GM18511 (cell line): ENCODE data around the gene PNPLA7.
"Not testable (repeated sequence)": the region's sequence is repeated elsewhere in the genome, so short reads cannot be mapped to it uniquely, and the experiment has no call there.

ENCODE experiments used
- ATAC-seq: cut with Tn5 transposase; IDR thresholded peaks from one replicate; pipeline ENCODE4 v1.9.1; 2021; ENCODE audit warnings: mild to moderate bottlenecking, moderate library complexity; ENCODE audit not compliant: unreplicated experiment

The PNPLA7 gene

GRCh38 chr9:137516144-137516917 lies 33.9 kb downstream of the PNPLA7 start:
- no peak for ATAC-seq

GRCh38 chr9:137515338-137515724 lies 34.9 kb downstream of the PNPLA7 start:
- no peak for ATAC-seq

- ATAC-seq, result no peak
Measured at GRCh38 chr9:137514691-137515337, 35.4 kb downstream of the PNPLA7 start.

GRCh38 chr9:137513801-137514570 lies 36.2 kb downstream of the PNPLA7 start:
- not testable (repeated sequence) for ATAC-seq

- not testable (repeated sequence) for ATAC-seq
Measured at GRCh38 chr9:137513136-137513535, 37.1 kb downstream of the PNPLA7 start.

- ATAC-seq, result no peak
Measured at GRCh38 chr9:137511758-137512463, 38.3 kb downstream of the PNPLA7 start.

GRCh38 chr9:137511126-137511525 lies 39.1 kb downstream of the PNPLA7 start:
- ATAC-seq, result not testable (repeated sequence)

- no peak for ATAC-seq
Measured at GRCh38 chr9:137509198-137509597, 41.0 kb downstream of the PNPLA7 start.

GRCh38 chr9:137506702-137507171 lies 43.5 kb downstream of the PNPLA7 start:
- ATAC-seq, result no peak

GRCh38 chr9:137506274-137506673 lies 43.9 kb downstream of the PNPLA7 start:
- no peak for ATAC-seq

- no peak for ATAC-seq
Measured at GRCh38 chr9:137505421-137506140, 44.6 kb downstream of the PNPLA7 start.

GRCh38 chr9:137504432-137504777 lies 45.8 kb downstream of the PNPLA7 start:
- ATAC-seq, result no peak

GRCh38 chr9:137502008-137502911 lies 47.9 kb downstream of the PNPLA7 start:
- no peak for ATAC-seq

GRCh38 chr9:137501457-137501856 lies 48.7 kb downstream of the PNPLA7 start:
- ATAC-seq, result no peak

- no peak for ATAC-seq
Measured at GRCh38 chr9:137500666-137501397, 49.4 kb downstream of the PNPLA7 start.

- ATAC-seq, result no peak
Measured at GRCh38 chr9:137499858-137500661, 50.1 kb downstream of the PNPLA7 start.

GRCh38 chr9:137499416-137499815 lies 50.8 kb downstream of the PNPLA7 start:
- no peak for ATAC-seq

- no peak for ATAC-seq
Measured at GRCh38 chr9:137498720-137499150, 51.5 kb downstream of the PNPLA7 start.
